Prostate gland (tissue), 2 donors: ENCODE data around the gene FCER1G. TPM values are rescaled to one million over a fixed set of nuclear protein-coding genes. Genes with fewer than 3 reads are reported as not detected.

ENCODE experiments used
- DNase-seq: peaks from one replicate; pipeline ENCODE4 v3.0.0-alpha.2; 2019; ENCODE audit warnings: low spot score
- H3K27ac ChIP-seq, 2 donors: fragments of 200-600 bp; sonication (generic); 2 replicates each; pipeline ENCODE4 v1.5.1; 2017 to 2019
- H3K27me3 ChIP-seq: fragments of 200-600 bp; sonication (generic); replicated peaks from 2 replicates; pipeline ENCODE4 v1.5.1; 2019; ENCODE audit not compliant: insufficient read depth
- H3K36me3 ChIP-seq, 2 donors: fragments of 200-600 bp; sonication (generic); 1 replicate in 1 of 2; 2 replicates in 1 of 2; pipeline versions ENCODE4 v1.5.1 to v1.8.1; 2017 to 2019
- H3K4me1 ChIP-seq: fragments of 200-600 bp; sonication (generic); replicated peaks from 2 replicates; pipeline ENCODE4 v1.5.1; 2019
- H3K4me3 ChIP-seq, 2 donors: fragments of 200-600 bp; sonication (generic); 2 replicates each; pipeline ENCODE4 v1.5.1; 2017 to 2019
- H3K9me3 ChIP-seq: fragments of 200-600 bp; sonication (generic); 2 replicates; pipeline ENCODE4 v1.5.1; 2017
- POLR2A ChIP-seq: fragments of 450-650 bp; IDR thresholded peaks from one replicate; pipeline ENCODE4 v1.6.1; 2016; ENCODE audit warnings: antibody characterized with exemption, mild to moderate bottlenecking
- POLR2AphosphoS5 ChIP-seq: sonication (generic); formaldehyde crosslinking; IDR thresholded peaks from one replicate; pipeline ENCODE4 v1.6.1; 2017; ENCODE audit warnings: antibody characterized with exemption
- WGBS: methylation state at CpG from one replicate; pipeline ENCODE4 v1.1.5; 2018; 5-methylcytosine and 5-hydroxymethylcytosine counted together
- intact Hi-C: fragments of 100-400 bp; cut with DNase I; formaldehyde crosslinking; loops from one replicate; pipeline ENCODE4 v1.14.2; 2022
- total RNA-seq, 2 donors: library from RNA; depleted of rRNA; stranded (reverse); fragments of >200 nt; gene quantifications; one replicate each; pipeline ENCODE4 v1.1.0, GENCODE V29; 2016
- TF ChIP-seq, protein P1 (sequence below), 4 experiments: fragments of 200-600 bp in 2 of 4; fragments of 450-650 bp in 2 of 4; sonication (generic) in 2 of 4; IDR thresholded peaks; 1 replicate in 3 of 4; 2 replicates in 1 of 4; pipeline ENCODE4 v1.5.1; 2016 to 2019; ENCODE audit warnings: antibody characterized with exemption in 4 of 4, mild to moderate bottlenecking in 2 of 4, moderate library complexity in 2 of 4

The FCER1G gene
- total RNA-seq, 2 donors from 2014 or later: 3.6 to 22.4 TPM

DNA sequence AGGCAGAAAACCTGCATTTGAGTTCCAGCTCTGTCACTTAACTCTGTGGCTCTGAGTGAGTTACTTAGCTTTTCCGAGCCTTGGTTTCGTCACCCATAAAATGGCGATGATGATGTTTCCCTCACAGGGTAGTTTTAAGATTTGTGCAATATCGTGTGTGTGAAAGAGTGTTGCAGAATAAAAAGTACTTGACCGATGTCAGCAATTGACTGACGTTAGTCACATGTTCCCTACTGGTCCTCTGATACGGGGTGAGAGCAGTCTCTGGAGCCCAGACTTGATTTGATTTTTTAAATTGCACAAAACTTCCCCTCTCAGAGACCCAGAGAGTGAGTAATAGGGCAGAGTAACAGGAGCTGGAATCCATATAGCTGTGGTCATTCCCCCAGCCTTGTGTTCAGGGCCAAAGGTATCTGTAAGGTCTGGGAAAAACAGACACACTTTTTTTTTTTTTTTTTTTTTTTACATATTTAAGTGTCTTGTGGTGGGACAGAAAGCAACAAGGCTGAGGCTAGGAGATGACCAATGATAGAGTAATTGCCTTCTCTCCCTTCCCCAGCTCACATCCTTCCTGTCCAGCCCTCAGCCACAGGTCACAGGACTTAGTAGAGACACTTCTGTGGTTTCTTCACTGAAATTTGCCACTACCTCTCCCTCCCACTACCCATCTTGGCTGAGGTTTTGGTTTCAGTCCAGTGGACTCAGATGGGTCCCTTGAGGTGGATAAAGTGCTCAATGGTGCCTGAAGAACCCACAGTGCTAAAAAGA is 2.0 kb downstream of the FCER1G start:
- no peaks in the 10 kb centered on the region for H3K9me3 ChIP-seq
- 70% methylated on average over 7 of the region's 7 CpGs for WGBS
- H3K27me3 ChIP-seq: no peaks in the 10 kb centered on the region
- peaks cover 8 to 18% of the 10 kb centered on the region in 2 donors for H3K36me3 ChIP-seq
- H3K4me3 ChIP-seq: no peak overlapping the region
- no peak for TF ChIP-seq POLR2A
- TF ChIP-seq POLR2AphosphoS5: no peak
- TF ChIP-seq, protein P1, sequence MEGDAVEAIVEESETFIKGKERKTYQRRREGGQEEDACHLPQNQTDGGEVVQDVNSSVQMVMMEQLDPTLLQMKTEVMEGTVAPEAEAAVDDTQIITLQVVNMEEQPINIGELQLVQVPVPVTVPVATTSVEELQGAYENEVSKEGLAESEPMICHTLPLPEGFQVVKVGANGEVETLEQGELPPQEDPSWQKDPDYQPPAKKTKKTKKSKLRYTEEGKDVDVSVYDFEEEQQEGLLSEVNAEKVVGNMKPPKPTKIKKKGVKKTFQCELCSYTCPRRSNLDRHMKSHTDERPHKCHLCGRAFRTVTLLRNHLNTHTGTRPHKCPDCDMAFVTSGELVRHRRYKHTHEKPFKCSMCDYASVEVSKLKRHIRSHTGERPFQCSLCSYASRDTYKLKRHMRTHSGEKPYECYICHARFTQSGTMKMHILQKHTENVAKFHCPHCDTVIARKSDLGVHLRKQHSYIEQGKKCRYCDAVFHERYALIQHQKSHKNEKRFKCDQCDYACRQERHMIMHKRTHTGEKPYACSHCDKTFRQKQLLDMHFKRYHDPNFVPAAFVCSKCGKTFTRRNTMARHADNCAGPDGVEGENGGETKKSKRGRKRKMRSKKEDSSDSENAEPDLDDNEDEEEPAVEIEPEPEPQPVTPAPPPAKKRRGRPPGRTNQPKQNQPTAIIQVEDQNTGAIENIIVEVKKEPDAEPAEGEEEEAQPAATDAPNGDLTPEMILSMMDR (IDR thresholded peaks at IDR 0.05): no peak
- H3K27ac ChIP-seq: no peak overlapping the region
- DNase-seq: no peak
- H3K4me1 ChIP-seq: no peaks in the 10 kb centered on the region
- intact Hi-C loops: no loop called here

DNA sequence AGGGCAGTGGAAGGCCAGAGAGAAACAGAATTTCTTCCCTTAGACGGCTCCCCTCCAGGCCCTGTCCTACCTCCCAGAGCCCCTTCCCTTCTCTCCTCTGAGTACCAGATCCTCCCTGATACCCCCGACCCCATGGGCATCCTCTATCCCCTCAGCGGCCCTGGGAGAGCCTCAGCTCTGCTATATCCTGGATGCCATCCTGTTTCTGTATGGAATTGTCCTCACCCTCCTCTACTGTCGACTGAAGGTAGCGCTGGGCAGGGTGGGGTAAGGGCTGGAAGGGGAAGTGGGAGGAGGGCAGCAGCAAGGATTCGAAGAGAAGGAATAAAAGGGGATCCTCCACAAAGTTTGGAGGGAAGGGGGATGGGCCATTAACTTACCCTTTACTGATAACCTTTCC is 2.7 kb downstream of the FCER1G start:
- no peaks in the 10 kb centered on the region for H3K27me3 ChIP-seq
- no peaks in the 10 kb centered on the region for H3K4me1 ChIP-seq
- TF ChIP-seq POLR2A (no peak), POLR2AphosphoS5 (no peak)
- TF ChIP-seq, protein P1 (IDR thresholded peaks at IDR 0.05): no peak
- DNase-seq: no peak
- WGBS: 73% methylated on average over 6 of the region's 6 CpGs
- intact Hi-C loops: no loop called here
- H3K4me3 ChIP-seq: no peak overlapping the region
- H3K36me3 ChIP-seq: peaks cover 8 to 11% of the 10 kb centered on the region in 2 donors
- H3K27ac ChIP-seq: no peak overlapping the region
- H3K9me3 ChIP-seq: no peaks in the 10 kb centered on the region

DNA sequence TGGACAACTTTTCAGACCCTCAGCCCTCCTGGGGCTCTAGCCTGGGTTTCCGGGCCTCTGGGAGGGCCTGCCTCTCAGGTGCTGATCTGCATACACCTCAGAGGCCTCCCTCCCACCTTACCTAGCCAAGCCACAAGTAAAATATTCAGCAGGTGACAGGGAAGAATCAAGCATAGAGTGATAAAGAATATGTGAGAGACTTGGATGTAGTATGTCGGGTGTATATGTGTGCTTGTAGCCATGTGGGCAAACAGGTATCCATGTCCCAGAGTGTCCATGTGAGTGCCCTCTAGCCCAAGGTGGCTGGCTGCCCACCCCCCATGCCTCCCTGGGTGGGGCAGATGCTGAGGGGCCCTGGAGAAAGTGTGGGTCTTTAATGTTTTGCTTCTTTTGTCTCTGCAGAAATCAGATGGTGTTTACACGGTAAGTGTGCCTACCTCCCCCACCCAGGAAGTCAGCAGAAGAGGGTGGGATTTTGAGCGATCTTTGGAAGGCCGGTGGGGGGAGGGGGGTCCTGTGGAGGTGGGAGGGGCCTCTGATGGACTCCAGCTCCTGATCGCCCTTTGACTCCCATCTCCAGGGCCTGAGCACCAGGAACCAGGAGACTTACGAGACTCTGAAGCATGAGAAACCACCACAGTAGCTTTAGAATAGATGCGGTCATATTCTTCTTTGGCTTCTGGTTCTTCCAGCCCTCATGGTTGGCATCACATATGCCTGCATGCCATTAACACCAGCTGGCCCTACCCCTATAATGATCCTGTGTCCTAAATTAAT is 3.4 kb downstream of the FCER1G start:
- TF ChIP-seq POLR2AphosphoS5: no peak
- TF ChIP-seq POLR2A: no peak
- TF ChIP-seq, protein P1 (IDR thresholded peaks at IDR 0.05): no peak
- no peak for DNase-seq
- H3K4me1 ChIP-seq: no peaks in the 10 kb centered on the region
- no peaks in the 10 kb centered on the region for H3K9me3 ChIP-seq
- H3K27ac ChIP-seq: no peak overlapping the region
- intact Hi-C loops: no loop called here
- 60% methylated on average over 8 of the region's 8 CpGs for WGBS
- H3K4me3 ChIP-seq: no peak overlapping the region
- H3K27me3 ChIP-seq: no peaks in the 10 kb centered on the region
- H3K36me3 ChIP-seq: peaks cover 2 to 4% of the 10 kb centered on the region in 2 donors

DNA sequence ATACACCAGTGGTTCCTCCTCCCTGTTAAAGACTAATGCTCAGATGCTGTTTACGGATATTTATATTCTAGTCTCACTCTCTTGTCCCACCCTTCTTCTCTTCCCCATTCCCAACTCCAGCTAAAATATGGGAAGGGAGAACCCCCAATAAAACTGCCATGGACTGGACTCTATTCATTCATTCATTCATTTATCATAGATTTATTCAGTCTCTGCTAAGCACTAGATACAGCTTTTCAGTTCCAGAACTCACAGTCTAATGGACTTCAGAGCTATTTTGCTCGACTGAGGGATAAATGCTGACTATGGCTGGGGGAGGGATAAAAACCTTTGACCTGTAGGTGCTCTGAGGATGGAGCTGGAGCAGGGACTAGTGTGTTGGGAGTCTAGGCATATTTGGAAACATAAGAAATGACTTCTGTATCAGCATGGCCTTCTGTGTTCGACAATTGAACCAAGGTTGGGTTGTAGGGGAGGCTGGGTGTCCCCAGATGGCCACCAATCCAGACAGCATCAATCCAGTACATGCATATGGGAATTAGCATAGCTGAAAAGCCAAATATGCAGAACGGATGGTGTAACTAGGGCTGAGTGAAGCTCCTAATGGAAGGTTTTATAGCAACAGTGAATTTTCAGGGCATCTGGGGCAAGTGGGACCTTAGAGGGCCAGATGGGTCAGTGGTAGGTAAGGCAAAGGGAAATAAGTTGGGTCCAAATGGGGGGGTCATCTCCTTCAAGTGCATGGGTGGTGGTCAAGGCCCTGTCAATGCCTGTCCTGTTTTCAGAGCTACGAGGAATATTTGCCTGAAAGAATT is 4.2 kb downstream of the FCER1G start:
- intact Hi-C loops: no loop called here
- Histone ChIP-seq H3K9me3 (no peaks in the 10 kb centered on the region), H3K27ac (no peak overlapping the region), H3K4me1 (no peaks in the 10 kb centered on the region), H3K36me3 (no peaks in the 10 kb centered on the region), H3K27me3 (no peaks in the 10 kb centered on the region), H3K4me3 (no peak overlapping the region)
- no peak for DNase-seq
- TF ChIP-seq POLR2AphosphoS5: no peak
- TF ChIP-seq, protein P1 (IDR thresholded peaks at IDR 0.05): no peak
- TF ChIP-seq POLR2A: no peak
- 89% methylated on average over 5 of the region's 5 CpGs for WGBS
